Ovary (tissue), 3 donors: Measurements from ENCODE around the gene NAT16.

Experiments
- EP300 ChIP-seq: sonication (generic); formaldehyde crosslinking; IDR thresholded peaks from one replicate; pipeline ENCODE4 v1.6.1; 2017; ENCODE audit warnings: antibody characterized with exemption
- POLR2A ChIP-seq: fragments of 450-650 bp; IDR thresholded peaks from one replicate; pipeline ENCODE4 v1.6.1; 2017; ENCODE audit warnings: antibody characterized with exemption, mild to moderate bottlenecking, moderate library complexity
- TF ChIP-seq, protein P1 (sequence below), 3 donors: fragments of 450-650 bp in 2 of 3; fragments of 200-600 bp in 1 of 3; IDR thresholded peaks; one replicate each; pipeline versions ENCODE4 v1.5.1 to v1.8.0; 2016 to 2022; ENCODE audit warnings: antibody characterized with exemption in 3 of 3, mild to moderate bottlenecking in 1 of 3
- donor health status: DM: no; HTN: no; CAD: no.

DNA sequence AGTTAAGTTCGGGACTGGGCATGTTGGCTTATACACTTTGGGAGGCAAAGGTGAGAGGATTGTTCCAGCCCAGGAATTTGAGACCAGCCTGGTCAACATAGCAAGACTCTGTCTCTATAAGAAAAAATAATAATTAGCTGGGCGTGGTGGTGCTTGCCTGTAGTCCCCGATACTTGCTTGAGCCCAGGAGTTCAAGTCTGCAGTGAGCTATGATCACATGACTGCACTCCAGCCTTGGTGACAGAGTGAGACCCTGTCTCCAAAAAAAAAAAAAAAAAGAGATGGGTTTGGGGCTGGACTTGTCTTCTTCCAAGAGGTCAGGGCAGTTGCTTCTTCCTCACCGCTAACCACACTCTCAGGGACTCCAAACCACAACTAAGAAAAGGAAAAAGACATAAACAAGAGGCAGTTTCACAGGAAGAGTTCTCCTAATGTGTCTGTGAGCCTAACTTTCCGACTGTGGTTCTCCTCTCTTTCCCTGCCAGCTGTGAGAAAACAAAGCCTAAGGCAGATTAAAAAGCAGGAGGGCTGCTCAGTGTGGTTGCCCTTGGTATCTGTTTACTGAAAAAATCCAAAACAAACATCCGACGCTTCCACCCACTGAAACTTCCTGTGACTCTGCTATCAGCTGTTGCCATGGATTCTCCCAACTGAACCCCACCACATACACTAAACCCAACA is 55.6 kb downstream of the NAT16 start:
- TF ChIP-seq, protein P1, sequence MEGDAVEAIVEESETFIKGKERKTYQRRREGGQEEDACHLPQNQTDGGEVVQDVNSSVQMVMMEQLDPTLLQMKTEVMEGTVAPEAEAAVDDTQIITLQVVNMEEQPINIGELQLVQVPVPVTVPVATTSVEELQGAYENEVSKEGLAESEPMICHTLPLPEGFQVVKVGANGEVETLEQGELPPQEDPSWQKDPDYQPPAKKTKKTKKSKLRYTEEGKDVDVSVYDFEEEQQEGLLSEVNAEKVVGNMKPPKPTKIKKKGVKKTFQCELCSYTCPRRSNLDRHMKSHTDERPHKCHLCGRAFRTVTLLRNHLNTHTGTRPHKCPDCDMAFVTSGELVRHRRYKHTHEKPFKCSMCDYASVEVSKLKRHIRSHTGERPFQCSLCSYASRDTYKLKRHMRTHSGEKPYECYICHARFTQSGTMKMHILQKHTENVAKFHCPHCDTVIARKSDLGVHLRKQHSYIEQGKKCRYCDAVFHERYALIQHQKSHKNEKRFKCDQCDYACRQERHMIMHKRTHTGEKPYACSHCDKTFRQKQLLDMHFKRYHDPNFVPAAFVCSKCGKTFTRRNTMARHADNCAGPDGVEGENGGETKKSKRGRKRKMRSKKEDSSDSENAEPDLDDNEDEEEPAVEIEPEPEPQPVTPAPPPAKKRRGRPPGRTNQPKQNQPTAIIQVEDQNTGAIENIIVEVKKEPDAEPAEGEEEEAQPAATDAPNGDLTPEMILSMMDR (IDR thresholded peaks at IDR 0.05) = no peak
- TF ChIP-seq POLR2A (no peak), EP300 (no peak)
